Right ventricle myocardium superior (tissue), 1 donor: Measurements from ENCODE around the gene TRAF3. TPM values are rescaled to one million over a fixed set of nuclear protein-coding genes. Genes with fewer than 3 reads are reported as not detected.
"Not testable (repeated sequence)": the region's sequence is repeated elsewhere in the genome, so short reads cannot be mapped to it uniquely, and the experiment has no call there.

Source experiments
- ATAC-seq: fragments of 200-7000 bp; cut with Tn5 transposase; one replicate; pipeline ENCODE4 v1.9.1; 2020; ENCODE audit warnings: mild to moderate bottlenecking; ENCODE audit not compliant: poor library complexity
- DNase-seq: peaks from one replicate; pipeline ENCODE4 v3.0.0-alpha.2; 2020
- intact Hi-C: fragments of 100-400 bp; cut with DNase I; formaldehyde crosslinking; loops from one replicate; pipeline ENCODE4 v1.11.2; 2022
- total RNA-seq: library from RNA; stranded (reverse); fragmentation: NEBNext Ultra II Directional; extraction: Animal tissue kit (Norgen Biotek cat#: 25700); gene quantifications from one replicate; pipeline ENCODE4 v1.2.1, GENCODE V29; 2021
- donor health status: DM: no; HTN: yes; CAD: no; lungs with severe emphysema.

TRAF3 gene
- total RNA-seq, 1 donor from 2014 or later: 9.8 TPM

DNA sequence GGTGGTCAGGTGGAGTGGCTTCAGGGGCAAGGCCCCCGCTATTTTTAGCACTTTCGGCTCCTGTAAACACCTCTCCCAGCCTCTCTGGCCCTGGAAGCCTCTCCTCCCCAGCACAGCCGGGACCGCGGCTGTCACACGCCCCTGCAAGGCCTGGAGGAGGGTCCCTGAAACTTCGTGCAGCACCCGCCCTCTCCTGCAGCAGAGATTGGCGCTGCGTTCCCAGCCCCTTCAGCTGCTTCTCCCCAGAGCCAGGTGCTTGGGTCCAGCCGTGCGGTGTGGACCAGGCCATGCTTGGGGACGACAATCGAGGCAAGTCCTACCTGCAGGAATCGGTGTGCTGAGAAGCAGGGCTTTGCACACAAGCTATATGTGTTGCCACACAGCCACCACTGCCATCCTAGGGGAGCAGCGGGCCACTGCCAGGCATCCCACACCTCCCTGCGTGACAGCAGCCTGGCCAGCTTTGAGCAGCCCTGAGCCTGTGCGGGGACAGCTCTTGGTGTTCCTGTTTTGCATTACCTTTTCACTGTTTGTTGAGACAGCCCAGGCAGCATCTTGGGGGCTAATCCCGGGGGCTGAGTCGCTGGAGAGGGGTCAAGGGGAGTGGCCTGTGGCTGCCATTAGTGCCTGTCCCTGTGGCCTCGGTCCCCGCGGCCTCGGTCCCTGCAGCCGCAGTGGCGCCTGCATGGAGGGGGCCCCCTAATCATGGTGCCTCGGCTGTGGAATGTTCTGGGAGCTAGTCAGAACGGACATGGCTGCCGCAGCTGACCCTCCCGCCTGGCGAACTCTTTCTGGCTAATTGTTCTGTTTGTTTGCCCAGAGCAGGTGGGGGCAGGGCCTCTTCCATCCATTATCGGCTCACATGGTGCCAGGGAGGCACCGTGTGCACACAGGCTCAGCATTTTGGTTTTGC, 27.6 kb upstream of the TRAF3 start:
- DNase-seq (no peak), ATAC-seq (no peak)
- intact Hi-C loops: no loop called here

DNA sequence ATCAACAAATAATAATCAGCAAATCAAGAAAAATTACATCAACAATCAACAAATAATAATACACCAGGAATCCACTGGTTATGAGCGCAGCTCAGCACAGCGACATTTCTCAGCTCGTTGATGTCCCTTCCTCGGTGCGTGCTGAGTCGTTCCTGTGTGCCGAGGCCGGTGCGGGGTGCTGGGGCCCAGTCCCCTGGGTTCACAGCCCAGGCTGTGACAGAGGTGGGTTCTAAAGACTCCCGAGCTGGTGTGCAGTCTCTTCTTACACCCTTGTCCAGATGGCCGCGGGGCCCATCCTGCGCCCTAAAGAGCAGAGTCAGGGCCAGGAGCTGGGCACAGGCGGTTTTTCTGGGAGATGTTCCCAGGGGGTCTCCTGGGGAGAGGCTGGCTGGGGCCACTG, 26.9 kb upstream of the TRAF3 start:
- no peak for DNase-seq
- no peak for ATAC-seq
- intact Hi-C loops: no loop called here

DNA sequence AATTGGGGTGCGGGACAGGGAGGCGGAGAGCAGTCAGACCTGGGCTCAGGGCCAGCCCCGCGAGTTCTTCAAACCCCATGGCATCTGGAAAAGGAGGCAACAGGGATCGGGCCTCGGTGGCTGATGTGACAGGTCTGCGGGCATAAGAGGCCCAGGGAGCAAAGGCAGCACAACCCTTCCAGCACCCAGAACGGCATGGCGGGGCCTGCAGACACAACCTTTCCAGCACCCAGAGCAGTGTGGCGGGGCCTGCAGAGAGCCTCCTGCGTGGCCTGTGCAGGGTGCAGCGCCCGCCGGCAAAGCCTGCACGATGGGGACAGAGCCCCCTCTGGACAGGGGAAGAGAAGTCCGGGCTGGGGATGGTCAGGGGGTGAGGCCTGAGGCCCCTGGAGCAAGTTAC, 26.2 kb upstream of the TRAF3 start:
- no peak for DNase-seq
- ATAC-seq: no peak
- intact Hi-C loops: no loop called here

DNA sequence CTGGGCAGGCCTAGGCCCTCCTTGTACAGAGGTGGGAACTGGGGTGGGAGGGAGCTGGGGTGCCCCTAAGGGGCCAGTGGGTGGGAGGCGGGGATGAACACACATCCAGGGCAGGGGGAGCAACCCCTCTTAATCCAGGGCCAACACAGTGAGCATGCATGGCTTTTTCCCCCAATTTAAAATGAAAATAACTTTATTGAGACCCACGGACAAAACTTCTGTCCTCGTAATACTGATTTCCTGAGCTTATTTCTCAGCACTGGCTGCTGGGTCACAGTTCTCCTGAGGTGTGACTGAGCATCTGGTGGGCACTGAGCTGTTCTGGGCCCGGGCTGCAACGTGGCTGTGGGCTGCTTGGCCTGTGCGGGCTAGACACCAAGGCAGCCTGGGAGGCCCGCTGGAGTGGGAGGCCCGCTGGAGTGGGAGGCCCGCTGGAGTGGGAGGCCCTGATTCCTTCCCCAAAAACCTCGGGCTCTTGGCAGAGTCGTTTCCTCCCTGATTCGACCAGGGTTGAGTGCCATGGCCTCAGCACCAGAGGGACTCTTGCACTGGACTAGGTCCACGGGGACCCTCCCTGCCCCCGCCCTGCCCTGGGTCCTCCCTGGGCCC, 24.9 kb upstream of the TRAF3 start:
- intact Hi-C loops: no loop called here
- ATAC-seq: no peak
- no peak for DNase-seq

GRCh38 chr14:102754370-102755262, 22.6 kb upstream of the TRAF3 start:
- intact Hi-C loops: no loop called here
- ATAC-seq (no peak), DNase-seq (no peak)

DNA sequence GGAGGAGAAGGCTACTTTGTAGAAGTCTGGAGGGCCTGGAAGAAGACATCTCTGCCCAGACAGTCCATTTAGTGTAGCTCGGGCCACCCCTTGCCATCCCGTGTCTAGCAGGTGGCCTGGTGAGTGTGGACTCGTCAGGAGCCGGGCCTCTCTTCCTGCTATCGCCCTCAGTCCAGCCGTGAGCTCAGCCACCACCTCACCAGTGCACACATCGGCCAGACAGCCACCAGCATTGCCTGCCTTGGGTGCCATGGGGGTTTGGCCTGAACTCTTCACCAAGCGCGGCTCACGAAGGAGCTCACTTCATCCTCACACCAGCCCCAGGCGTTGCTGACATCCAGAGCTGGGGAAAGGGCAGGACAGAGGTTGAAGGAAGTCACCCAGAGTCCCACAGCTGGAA, 19.6 kb upstream of the TRAF3 start:
- no peak for ATAC-seq
- peak; percentile 13 for DNase-seq
- intact Hi-C loops: no loop called here

GRCh38 chr14:102758087-102758486, 19.2 kb upstream of the TRAF3 start:
- peak; percentile 1 for DNase-seq
- no peak for ATAC-seq
- intact Hi-C loops: no loop called here

DNA sequence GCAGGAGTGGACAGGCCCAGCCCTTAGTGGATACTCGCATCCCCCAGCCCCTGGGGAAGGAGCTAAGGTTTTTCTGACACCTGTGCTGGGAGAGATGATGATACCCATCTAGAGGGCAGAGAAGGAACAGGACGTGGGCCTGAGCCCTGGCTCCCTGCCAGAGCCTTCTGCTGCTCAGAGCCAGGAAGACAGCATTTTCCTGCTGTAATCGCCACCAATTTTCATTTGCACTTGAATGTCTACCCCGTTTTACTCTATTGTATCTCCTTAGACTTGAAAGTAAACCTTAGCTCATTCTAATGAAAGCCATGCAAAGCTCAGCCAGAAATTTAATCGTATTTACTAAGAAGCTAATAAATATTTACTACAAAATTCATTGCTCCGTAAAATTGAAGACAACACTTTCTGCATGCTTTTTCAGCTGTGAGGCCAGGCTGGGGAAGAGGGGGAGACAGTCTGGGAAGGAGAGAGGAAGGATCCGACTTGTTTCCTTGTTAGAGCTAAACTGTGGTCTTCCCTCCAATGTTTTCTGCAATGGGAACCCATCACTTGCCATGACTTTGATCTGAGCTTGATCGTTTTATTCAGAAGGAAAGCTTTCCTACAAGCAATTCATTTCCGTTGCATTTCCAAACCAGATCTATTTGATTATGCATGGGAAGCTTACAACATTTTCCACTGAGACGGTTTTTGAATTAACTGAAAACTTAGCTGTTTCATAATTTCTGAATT, 17.6 kb upstream of the TRAF3 start:
- no peak for ATAC-seq
- DNase-seq: no peak
- intact Hi-C loops: no loop called here

DNA sequence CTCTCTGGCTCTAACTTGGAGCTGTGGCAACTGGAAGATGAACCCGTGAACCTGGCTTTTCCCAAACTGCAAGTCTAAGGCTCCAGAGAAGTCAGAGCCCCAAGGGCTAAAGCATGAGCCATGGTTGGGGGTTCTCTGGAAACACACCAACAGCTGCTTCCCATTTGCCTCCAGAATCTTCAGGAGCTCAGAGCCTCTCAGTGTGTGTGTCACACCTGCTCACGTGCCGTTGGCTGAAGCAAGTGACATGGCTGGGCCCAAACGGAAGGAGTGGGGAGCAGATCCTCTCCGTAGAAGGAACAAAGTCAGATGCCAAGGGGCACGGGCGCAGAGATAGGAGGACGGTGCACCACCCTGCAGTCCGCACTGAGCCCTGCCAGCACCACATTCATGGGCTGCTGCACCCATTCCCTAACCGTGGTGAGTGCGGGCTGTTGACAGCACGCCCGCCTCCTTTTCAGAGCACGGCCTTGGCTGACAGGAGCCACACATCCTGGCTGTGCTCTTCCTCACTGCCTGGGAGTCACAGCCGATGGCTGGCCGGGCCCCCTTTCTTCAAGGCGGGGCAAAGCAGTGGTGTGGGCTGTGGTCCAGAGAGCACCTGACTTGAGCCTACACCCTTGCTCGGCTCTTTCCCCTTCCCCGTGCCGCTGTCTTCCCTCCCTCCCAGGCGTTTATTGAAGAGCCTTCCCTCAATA, 16.6 kb upstream of the TRAF3 start:
- peak; percentile 59 for ATAC-seq
- peak; percentile 39 for DNase-seq
- intact Hi-C loops: no loop called here

DNA sequence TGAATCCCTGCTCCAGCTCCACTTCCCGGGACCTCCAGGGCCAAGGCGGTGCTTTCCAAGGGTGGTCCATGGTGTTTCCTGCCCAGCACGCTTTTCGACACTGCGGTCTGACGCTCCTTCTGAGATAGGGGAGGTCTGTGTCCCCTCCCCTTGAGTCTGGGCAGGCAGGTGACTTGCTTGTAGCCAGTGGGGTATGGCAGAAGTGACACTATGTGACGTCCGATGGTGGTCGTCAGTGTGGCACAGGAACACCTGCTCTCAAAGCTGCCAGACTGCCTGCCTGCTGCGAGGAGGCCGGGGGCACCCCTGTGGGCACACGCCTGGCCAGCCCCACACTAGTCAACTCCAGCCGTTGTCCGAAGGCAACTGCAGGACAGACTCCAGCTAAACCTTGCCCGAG, 16.0 kb upstream of the TRAF3 start:
- ATAC-seq: no peak
- DNase-seq: no peak

GRCh38 chr14:102764220-102764671, 13.0 kb upstream of the TRAF3 start:
- intact Hi-C loops: no loop called here
- ATAC-seq (no peak), DNase-seq (no peak)

More for the DNA sequence above, 16.0 kb upstream of the TRAF3 start:
- intact Hi-C loops: no loop called here

DNA sequence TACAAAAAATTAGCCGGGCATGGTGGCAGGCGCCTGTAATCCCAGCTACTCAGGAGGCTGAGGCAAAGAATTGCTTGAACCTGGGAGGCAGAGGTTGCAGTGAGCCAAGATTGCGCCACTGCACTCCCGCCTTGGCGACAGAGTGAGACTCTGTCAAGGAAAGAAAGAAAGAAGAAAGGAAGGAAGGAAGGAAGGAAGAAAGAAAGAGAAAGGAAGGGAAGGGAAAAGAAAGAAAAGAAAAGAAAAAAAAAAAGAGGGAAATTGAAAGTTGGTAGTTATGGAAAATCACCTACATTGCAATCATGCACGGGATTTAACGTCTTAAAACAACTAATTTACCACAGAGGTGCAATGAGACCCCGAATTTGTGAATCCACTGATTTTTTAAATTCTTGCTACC, 11.5 kb upstream of the TRAF3 start:
- DNase-seq, intact Hi-C loops, ATAC-seq: not testable (repeated sequence)

- ATAC-seq (peak; percentile 53), DNase-seq (peak; percentile 36)
- intact Hi-C loops: no loop called here
These were observed 8.8 kb upstream of the TRAF3 start for GRCh38 chr14:102768223-102769048.

- intact Hi-C loops: no loop called here
- ATAC-seq (no peak), DNase-seq (no peak)
These were observed 8.3 kb upstream of the TRAF3 start for GRCh38 chr14:102769049-102769327.

DNA sequence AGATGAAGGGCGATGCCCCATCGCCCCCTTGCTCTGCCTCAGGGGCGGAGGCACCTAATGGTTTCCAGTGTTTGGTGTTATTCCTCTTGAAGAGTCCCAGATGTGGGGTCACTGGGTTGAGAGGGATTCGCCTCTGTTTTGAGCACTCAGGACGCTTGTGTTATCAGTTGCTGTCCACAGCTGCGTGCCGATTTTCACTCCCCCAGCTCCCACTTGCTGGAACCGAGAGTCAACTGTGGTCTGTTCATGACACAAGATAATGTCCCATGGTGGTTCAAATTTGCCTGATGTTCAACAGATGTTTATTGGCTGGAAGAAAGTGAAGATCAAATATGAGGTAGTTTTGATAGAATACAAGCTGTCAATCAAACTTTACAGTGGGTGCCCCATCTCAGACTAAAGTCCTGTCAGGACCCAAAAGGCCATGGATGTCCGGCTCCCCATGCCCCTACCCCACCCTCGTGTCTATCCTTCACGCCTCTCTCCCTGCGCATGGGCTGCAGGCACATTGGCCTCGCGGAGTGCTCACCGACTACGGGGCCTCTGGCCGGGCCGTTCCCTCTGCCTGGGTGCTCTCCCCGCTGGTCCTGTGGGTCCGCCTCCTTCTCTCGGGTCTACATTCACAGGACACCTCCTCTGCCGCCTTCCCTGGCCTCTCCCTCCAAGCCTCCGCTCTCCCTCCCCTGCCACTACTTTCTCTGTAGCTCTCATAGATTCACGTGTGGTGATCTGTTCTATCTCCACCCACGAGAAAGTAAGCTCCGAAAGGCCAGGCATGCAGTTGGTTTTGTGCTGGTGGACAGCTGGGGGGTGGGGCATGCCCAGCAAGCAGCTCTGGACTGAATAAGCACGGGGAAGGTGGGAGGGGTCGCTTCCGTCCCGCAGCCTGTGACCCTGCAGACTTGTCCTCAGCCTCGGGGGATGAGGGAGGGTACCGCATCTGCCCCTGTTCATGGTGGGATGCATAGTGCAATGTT, 6.8 kb upstream of the TRAF3 start:
- ATAC-seq (no peak), DNase-seq (no peak)
- intact Hi-C loops: no loop called here

- no peak for DNase-seq
- intact Hi-C loops: no loop called here
These were observed 6.1 kb upstream of the TRAF3 start for GRCh38 chr14:102771144-102771543.

More at GRCh38 chr14:102771144-102771543, 6.1 kb upstream of the TRAF3 start:
- ATAC-seq: no peak
